Measurements from ENCODE around the gene PANK3.
"Not testable (repeated sequence)": the region's sequence is repeated elsewhere in the genome, so short reads cannot be mapped to it uniquely, and the experiment has no call there.

PANK3 gene

DNA sequence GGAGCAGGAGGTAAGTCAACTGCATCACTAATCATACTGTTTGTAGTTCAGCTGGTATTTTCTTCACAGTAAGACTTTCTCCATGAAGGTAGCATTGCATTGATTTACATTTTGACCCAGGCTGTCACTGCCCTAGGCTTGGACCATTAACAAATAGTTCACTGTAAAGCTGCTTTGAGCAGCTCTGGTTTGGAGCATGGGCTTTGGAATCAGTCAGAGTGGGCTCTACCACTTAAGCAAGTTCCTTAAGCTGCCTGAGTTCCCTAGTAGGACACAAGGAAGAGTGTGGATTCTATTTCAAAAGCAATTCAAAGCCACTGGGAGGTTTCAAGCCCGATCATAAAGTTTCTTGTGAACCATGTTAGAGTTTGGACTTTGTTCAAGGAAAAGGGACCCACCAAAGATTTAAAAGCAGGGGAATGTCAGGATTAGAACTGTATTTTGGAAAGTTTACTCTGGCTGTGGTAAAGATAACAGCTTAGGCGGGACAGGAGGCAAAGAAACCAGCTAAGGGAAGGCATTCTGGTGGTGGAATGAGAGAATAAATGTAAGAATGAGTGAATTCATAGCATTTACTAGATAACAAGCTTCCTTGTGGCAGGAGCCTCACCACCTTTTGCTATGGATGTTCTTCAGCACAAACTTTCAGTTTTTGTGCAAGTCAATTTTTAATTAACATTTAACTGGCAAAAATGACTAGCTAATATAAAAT, 12.3 kb upstream of the PANK3 start:
- DNase-seq = no peak

DNA sequence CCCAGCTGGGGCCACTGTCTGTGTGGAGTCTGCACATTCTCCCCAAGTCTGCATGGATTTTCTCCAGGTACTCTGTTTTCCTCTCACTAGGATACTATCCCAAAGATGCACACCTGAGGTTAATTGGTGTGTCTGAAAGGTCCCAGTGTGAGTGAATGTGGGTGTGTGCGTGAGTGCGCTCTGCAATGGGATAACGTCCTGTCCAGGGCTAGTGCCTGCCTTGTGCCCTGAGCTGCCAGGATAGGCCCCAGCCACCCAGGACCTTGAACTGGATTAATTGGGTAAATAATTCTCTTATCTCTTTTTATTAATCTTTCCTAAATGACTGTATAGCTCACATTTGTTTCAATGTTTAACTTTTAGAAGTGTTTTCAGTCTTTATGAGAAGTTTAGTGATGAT, 11.5 kb upstream of the PANK3 start:
- no peak for DNase-seq

DNA sequence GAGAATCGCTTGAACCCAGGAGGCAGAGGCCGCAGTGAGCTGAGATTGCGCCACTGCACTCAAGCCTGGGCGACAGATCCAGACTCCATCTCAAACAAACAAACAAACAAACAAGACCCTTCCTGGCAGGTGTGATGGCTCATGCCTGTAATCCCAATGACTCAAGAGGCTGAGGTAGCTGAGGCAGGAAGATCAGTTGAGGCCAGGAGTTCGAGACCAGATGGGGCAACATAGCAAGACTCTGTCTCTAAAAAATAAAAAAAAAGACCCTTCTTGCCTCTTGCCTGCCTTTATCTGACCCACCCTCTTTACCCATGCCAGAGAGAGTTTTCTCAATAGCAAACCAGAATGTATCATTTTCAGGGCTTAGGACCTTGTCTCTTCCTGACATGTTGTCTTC, 8.8 kb upstream of the PANK3 start:
- no peak for DNase-seq

DNA sequence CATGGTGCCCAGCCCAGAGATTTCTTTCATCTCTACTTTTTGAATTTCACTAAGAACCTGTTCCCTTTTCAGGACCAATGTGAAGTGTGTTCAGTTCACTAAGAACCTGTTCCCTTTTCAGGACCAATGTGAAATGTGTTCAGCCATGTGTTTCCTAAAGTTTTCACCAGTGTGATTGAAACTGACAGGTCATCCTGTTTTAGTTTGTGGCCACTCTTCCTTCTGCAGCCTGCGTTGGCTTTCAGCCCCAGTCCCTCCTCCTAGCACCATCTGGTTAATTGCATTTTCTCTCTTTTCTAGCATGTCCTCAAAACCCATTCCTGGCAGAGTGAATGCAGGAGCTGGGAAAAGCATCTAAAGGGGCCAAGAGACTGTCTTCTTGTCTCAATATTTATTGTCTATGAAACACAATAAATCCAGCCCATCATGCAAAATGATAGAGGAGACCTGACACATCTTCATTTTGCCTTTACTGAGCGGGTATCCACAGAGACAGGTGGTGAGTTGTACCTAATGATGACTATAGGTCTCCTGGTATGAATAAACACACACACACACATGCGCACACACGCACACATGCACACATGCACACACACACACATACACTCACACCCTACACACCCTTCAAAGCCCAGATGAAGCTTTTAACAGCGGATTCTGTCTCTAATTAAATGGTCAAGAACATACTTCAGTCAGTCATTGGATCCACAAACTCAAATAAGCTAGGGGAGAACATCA, 6.1 kb upstream of the PANK3 start:
- DNase-seq = peak; percentile 70

DNA sequence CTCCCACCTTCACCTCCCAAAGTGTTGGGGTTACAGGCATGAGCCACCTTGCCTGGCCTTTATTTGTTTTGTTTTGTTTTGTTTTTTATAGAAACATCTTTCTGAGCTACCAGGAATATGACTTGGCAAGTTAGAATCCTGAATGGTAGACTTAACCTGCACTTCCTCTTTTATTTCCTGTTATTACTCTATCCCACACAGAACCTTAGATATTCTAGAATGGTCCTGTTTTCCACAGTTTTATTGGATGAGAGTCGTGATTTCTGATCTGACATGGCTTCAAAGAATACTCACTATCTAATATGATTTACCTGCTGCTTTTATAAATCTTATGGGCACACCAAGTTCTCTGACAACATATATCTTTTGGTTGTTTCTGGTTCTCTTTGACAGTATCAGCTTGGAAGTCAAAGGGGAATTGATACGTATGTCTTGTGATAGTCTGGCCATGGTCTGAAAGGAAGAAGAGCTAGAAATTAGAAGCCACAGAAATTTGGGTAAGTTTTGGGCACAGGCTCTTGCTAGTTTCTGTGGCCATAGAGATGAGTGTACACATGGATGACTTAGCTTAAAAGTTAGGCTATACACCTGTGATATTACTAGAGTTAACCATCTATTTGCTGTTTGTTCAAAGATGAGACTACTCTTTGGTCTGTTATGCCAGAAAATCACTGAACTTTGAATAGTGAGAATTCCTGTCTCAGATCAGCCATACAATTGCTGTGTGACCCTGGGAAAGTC, 4.7 kb upstream of the PANK3 start:
- no peak for DNase-seq

DNA sequence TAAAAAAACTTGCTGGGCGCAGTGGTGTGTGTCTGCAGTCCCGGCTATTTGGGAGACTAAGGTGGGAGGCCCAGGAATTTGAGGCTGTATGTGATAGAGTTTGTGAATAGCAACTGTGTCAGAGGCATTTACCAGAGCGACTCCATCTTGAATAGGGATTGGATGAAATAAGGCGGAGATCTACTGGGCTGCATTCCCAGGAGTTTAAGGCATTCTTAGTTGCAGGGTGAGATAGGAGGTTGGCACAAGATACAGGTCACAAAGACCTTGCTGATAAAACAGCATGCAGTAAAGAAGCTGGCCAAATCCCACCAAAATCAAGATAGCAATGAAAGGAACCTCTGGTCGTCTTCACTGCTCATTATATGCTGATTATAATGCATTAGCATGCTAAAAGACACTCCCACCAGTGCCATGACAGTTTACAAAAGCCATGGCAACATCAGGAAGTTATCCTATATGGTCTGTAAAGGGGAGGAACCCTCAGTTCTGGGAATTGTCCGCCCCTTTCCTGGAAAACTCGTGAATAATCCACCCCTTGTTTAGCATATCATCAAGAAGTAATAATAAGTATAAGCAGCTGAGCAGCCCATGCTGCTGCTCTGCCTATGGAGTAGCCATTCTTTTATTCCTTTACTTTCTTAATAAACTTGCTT, 1.8 kb upstream of the PANK3 start:
- not testable (repeated sequence) for DNase-seq

DNA sequence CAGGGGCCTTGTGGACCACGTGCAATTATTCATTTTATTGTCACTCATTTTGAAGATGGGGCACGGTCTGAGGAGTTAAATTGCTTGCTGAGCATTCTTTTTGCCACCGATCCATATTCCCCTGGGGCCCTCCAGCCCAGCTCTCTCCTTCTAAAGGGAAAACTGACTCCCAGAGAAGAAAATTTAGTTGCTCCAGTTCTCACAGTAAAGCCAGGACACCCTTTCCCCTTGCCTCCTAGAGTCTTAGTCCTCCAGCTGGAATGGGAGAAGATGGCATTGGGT, 1.0 kb upstream of the PANK3 start:
- no peak for DNase-seq

DNA sequence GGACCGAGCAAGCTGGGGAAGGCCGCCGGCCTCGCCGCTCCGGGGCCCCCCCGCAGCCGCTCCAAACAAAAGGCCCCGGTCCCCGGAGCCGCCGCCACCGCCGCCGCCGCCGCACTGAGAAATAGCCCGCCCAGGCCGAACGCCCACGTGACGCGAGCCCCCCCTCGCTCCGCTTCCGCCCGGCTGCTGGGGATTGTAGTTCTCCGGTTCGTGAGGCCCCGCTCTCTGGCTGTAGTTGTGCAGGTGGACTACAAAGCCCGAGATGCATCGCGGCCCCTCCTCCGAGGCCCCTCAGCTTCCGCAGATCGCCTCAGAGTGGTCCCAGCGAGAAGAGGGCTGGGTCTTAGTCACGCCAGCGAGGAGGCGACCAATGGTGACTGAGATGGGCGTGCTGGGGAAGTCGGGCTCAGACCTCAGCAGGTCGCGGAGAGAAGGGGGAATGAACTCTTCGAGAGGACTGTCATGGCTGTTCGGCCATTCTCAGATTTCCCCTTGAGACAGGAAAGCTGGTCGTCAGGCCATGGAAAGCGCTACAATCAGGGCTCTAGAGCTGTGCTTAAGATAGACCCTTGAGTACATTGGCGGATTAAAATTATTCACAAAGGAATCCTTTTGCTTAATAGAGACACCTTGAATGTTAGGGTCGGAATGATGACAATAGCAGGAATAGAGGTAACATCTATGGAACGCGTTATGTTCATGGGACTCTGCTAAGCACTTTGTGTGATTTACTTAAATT, 489 bp upstream of the PANK3 start:
- DNase-seq = peak; percentile 98

DNA sequence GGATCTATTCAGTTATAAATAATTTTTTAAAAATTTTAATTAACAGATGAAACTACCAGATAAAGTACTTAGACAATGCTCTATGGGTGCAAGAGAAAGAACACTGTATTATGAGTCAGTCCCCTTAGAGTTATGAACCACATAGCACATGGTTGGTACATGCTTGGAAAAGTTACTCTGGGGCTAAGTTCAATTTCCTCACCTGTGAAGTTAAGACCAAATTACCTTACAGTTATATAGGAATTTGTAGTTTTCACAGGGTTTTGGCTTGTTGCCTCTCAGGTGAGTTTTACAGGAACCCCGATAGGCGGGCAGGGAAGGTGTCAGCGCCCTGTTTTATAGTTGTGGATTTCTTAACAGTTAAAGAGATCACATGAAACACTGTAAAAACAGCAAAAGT, 1.2 kb downstream of the PANK3 start:
- DNase-seq = no peak

DNA sequence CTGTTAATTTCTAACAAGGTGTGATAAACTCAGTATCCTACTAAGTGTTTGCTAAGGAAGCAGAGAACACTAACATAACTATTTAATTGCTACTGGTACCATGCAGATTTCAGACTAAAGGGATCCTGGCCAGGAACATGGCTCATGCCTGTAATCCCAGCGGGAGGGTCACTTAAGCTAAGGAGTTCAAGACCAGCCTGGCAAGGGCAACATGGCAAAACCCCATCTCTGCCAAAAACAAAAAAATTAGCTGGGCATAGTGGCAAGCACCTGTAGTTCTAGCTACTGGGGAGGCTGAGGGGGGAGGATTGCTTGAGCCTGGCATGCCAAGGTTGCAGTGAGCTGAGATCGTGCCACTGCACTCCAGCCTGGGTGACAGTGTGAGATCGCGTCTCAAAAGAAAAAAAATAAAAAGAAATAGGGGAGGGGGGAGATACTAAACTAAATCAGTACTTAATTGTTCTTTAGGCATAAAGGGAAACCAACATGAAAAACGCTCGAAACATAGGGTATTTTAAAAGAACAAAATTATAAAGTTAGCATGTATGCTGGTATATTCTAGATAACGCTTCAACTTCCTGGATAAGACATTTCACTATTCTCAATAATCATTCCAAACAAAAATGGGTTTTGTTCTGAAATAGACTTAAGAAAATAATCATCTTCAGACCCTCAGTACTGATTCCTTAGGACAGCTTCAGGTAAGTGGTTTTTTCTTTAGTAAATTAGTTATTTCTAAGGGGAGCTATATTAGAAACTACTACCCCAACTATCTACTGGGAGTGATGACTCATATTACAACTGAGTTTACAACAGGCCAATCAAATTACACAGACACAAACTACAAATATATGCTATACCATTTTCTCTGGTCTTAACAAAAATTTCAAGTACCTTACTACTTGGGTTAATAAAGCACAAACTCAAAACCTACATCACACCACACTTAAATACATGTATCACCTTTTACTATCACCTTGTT, 3.5 kb downstream of the PANK3 start:
- DNase-seq = no peak

DNA sequence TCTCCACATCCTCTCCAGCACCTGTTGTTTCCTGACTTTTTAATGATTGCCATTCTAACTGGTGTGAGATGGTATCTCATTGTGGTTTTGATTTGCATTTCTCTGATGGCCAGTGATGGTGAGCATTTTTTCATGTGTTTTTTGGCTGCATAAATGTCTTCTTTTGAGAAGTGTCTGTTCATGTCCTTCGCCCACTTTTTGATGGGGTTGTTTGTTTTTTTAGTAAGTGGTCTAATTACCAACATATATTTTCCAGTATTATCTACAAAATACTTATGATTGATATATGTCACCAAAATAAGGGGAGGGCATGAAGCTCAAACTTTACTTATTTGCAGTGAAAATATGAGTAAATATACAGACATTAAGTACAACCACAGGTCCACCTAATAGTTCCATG, 5.0 kb downstream of the PANK3 start:
- DNase-seq = not testable (repeated sequence)

DNA sequence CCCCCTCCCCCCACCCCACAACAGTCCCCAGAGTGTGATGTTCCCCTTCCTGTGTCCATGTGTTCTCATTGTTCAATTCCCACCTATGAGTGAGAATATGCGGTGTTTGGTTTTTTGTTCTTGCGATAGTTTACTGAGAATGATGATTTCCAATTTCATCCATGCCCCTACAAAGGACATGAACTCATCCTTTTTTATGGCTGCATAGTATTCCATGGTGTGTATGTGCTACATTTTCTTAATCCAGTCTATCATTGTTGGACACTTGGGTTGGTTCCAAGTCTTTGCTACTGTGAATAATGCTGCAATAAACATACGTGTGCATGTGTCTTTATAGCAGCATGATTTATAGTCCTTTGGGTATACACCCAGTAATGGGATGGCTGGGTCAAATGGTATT, 5.5 kb downstream of the PANK3 start:
- DNase-seq = not testable (repeated sequence)

DNA sequence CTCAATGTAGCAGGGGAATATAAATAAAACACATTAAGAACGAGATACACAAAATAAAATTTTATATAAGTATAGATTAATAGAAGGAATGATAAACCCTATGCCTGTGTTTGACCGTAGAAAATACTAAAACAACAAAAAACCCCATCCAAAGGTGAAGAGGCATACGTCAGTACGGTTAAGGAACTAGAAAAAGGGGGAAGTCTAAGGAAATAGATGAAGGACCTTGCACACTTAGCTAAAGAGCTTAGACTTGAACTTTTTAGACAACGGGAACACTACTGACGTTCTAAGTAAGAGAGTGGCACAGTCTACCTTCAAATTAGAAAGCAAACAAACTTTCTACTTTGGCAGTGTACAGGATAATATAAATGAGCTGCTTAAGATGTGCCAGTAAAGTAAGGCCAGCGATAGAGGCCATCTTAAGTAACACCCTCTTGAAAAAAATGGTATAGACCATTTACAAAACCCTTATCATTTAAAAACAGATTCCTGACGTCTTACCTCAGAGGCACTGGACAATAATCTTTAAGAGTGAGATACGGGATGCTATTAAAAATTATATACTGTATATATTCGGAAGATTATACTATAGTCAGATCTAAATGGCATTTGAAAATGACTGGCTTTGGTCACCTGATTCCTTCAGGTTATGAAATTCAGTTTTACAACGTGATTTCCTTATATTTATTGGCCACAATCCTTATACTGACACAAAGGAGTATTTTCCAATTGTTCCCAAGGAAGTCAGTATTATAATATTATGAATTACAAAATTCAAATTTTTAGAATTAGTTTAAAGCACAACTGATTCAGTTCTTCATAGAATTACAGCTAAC, 8.5 kb downstream of the PANK3 start:
- no peak for DNase-seq

DNA sequence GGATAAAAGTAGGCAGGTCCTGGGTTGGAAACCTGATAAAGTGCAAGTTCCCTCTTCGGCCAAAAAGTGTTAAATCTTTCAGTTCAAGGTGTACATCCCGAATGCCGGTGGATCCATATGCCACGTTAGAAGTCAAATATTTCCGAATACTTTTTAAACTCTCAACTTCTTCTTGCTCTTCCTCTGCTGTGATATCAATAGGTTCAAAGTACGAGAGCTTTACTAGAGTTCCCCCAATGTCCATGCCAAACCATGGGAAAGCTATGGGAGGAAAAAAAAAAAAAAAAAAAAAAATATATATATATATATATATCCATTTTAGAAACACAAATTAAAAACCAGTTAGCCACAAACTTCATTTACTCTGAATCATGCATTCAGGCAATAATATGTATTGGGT, 10.4 kb downstream of the PANK3 start:
- DNase-seq = no peak

DNA sequence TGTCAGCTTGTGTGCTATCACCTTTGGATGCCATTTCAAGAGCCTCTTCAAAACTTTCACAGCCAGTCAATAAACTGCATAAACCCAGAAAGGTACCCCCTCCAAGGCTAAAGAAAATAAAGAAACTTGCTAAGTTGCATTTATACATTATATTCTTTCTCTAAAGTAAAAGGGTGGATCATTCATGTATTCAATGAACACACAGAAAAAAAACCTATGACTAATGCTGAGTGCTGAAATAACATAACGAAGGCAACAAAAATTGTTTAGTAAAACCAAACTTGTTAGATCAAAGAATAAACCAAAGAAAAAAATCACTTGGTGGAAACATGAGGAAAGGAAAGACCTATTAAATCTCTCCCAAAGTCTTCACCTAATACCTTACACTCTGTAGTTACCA, 15.2 kb downstream of the PANK3 start:
- DNase-seq = no peak

DNA sequence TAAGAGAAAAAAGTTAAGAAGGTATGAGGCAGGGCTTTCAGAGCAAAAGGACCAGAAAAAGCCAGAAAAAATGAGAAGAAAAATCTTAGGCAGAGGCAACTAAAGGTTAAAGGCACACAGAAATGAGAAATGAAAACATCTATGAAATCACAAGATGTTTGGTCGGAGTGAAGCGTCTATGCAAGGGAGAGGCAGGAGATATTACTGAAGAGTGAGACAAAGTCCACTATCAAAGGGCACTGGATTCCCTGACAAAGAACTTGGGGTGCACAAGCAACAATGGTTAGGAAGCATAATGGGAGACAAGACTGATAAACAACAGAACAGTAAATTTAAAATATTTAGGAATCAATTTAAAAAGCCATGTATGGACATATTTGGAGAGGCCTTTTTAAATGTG, 16.9 kb downstream of the PANK3 start:
- DNase-seq = no peak

DNA sequence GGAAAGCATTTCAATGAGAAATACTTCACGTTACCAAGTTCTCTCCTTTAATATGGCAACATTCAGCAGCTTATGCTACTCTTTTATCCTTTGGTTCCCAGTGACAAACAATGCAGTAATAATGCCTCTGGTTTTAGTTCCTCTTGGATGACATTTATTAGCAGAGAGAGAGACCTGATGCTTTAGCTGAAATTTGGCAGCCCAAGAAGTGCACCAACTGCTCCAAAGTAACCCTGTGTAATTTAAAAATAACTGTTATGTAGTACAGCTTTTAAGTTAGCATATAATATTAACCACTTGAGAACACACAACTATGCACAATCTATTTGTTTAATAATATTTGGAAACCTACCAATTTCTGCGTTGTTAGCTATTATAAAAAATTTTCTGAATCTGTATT, 21.8 kb downstream of the PANK3 start:
- DNase-seq = no peak

DNA sequence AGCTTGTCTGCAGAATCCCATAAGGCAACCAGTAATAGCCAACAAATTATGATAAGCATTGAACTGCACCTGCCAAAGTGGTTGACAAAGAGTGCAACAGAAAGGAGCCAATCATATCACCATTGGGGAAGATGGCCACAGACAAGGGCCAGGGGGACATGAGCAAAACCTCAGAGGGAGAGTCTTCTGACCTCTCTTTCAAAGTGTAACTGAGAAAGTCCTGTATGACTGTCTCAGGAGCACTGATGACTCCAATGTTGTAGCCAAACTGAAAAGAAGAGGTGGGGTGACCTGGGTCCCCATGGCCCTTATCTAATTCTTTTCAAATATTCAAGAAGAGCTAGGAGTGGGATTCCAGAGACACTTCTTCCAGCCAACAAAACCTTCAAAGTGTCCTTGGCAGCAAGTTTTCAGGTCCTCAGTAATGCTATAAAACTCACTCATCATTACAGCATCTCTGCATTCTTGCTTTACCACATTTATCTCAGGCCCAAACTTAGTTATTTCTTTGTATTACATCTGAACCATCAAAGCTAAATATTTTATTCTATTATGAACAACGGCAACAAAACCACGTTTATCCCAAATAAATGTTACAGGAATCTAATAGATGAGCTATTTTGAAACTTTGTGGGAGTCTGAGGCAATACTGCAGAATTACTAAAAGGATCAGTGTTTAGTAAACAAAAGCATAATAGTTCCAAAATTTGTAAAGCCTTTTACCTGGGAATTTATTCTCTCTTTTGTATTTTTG, 25.6 kb downstream of the PANK3 start:
- no peak for DNase-seq

DNA sequence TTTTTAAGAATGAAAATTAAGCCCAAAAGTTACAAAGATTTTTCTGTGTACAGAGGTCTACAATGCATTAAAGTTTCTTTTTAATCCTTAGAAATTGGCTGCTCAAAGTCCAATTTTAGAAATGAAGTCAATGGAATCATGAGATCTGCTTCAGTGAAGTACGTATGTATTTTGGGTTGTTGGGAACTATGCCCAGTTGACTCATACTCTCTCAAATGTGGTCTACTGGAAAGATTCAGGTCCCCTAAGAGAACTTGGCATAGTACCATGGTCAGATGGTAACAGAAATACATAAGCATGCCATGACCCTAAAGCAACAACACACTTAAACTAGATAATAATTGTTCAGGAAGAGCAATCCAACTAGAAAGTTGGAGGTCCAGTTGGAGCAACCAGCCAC, 27.0 kb downstream of the PANK3 start:
- peak; percentile 92 for DNase-seq

DNA sequence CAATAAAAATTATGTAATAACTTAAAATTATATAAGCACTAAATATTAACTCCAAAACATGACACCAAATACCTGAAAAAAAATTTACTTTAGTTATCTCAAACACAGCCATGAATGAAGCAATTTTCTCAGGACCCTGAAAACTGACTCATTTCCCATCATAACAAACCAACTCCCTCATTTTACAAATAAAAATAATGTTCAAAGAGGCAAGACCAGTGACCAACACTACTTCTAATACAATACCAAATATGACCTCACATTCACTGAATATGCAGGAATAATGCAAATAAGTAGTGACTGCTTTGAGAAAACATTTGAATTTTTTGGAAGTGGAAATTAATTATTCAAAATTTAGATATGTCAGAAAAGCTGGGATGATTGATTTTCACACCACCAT, 28.5 kb downstream of the PANK3 start:
- DNase-seq = no peak

Data from NCI-H446 treated with DMSO at 0.1 percent for 48 hours (cell line).